ENCODE measurements around the gene VWF. TPM values are rescaled to one million over a fixed set of nuclear protein-coding genes. Genes with fewer than 3 reads are reported as not detected.
A peak's percentile ranks its signal among the peaks of the same experiment; 100 is the strongest.

The VWF gene
- total RNA-seq, 1 experiment from 2014 or later = not detected

- H3K4me2 ChIP-seq (ENCODE audit: low read length) = no peak overlapping the region
- 0 out of 2 replicates have a peak overlapping the region, but pooled peaks have one; percentile 36 for H2AFZ ChIP-seq (ENCODE audit: low read length)
- BruUV-seq (replicated peaks) = no TSS peak
These were observed 135.8 kb downstream of the VWF start for GRCh38 chr12:5988659-5989116.

DNA sequence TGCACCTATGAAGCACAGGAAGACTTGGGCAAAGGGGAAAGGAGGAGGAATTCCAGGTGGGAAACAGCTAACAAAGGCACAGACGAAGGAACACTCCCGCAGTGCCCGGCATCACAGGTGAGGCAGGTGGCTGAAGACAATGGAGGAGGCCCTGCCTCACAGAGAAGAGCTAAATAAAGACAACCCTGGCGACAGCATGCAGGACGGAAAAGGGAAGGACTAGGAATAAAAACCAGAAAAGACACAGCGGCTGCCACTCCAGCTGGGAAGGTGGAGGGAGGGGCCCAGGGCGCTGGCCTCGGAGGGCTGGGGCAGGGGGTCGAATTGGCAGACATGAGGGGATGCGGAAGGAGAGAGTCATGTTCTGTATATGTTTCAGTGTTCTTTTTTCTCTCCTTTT lies 136.4 kb downstream of the VWF start:
- POLR2A ChIA-PET (ENCODE audit: unreplicated experiment) = interaction anchor here (0.5 kb wide), 1 partner anchor 18 kb away, joined by 3 read pairs; no protein-coding TSS in a partner anchor
- ATAC-seq = no peak
- no TSS peak for BruUV-seq (replicated peaks)

More at GRCh38 chr12:5988659-5989116, 135.8 kb downstream of the VWF start:
- no peaks in the 10 kb centered on the region for H3K79me2 ChIP-seq (ENCODE audit: low read length)
- no peak for TF ChIP-seq EZH2 (IDR thresholded peaks at IDR 0.05; ENCODE audit: low read length, unreplicated experiment)
- TF ChIP-seq, protein P1, sequence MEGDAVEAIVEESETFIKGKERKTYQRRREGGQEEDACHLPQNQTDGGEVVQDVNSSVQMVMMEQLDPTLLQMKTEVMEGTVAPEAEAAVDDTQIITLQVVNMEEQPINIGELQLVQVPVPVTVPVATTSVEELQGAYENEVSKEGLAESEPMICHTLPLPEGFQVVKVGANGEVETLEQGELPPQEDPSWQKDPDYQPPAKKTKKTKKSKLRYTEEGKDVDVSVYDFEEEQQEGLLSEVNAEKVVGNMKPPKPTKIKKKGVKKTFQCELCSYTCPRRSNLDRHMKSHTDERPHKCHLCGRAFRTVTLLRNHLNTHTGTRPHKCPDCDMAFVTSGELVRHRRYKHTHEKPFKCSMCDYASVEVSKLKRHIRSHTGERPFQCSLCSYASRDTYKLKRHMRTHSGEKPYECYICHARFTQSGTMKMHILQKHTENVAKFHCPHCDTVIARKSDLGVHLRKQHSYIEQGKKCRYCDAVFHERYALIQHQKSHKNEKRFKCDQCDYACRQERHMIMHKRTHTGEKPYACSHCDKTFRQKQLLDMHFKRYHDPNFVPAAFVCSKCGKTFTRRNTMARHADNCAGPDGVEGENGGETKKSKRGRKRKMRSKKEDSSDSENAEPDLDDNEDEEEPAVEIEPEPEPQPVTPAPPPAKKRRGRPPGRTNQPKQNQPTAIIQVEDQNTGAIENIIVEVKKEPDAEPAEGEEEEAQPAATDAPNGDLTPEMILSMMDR (conservative IDR thresholded peaks at IDR 0.05; ENCODE audit: low read depth, low read length) = peak; percentile 93
- H3K9ac ChIP-seq (ENCODE audit: low read length) = no peak overlapping the region
- ATAC-seq (peak; percentile 99), DNase-seq (peak; percentile 74)
- H3K9me3 ChIP-seq (ENCODE audit: low read length) = no peaks in the 10 kb centered on the region
- H3F3A ChIP-seq (ENCODE audit: low read length, unreplicated experiment) = no peaks in the 10 kb centered on the region
- 0 out of 2 replicates have a peak, but pooled peaks cover 5% of the 10 kb centered on the region for H3K4me1 ChIP-seq (ENCODE audit: insufficient read depth, low read length)
- H3K4me3 ChIP-seq (ENCODE audit: low read length) = no peak overlapping the region
- no peaks in the 10 kb centered on the region for H3K9me2 ChIP-seq (replicated peaks; ENCODE audit: low read length)
- CTCF ChIA-PET = interaction anchor here (0.6 to 2.6 kb wide), 4 partner anchors 32 to 477 kb away, joined by 3 to 42 read pairs (median 6); no protein-coding TSS in a partner anchor
- POLR2A ChIA-PET (ENCODE audit: unreplicated experiment) = interaction anchor here (0.5 kb wide), 1 partner anchor 17 kb away, joined by 3 read pairs; no protein-coding TSS in a partner anchor
- intact Hi-C loops (cut with micrococcal nuclease) = loop anchor here (1.0 to 5.0 kb wide), 2 partner anchors 52 to 299 kb away; no protein-coding TSS in a partner anchor
- no peaks in the 10 kb centered on the region for H3K36me3 ChIP-seq (ENCODE audit: low read depth, low read length)
- H3K27me3 ChIP-seq (ENCODE audit: low read length) = peaks cover 9% of the 10 kb centered on the region
- H3K27ac ChIP-seq (ENCODE audit: low read length) = no peak overlapping the region
- no peaks in the 10 kb centered on the region for H4K20me1 ChIP-seq (ENCODE audit: low read length)

More for the DNA sequence above, 136.4 kb downstream of the VWF start:
- no peak for DNase-seq
- peaks cover 9% of the 10 kb centered on the region for H3K27me3 ChIP-seq (ENCODE audit: low read length)
- no peak overlapping the region for H3K27ac ChIP-seq (ENCODE audit: low read length)
- H3K9me3 ChIP-seq (ENCODE audit: low read length) = no peaks in the 10 kb centered on the region
- intact Hi-C loops (cut with micrococcal nuclease) = loop anchor here (1.0 to 5.0 kb wide), 2 partner anchors 52 to 299 kb away; no protein-coding TSS in a partner anchor
- no peaks in the 10 kb centered on the region for H3K36me3 ChIP-seq (ENCODE audit: low read depth, low read length)
- CTCF ChIA-PET = interaction anchor here (0.6 to 2.6 kb wide), 3 partner anchors 31 to 226 kb away, joined by 5 to 42 read pairs (median 6); no protein-coding TSS in a partner anchor
- H3K4me1 ChIP-seq (ENCODE audit: insufficient read depth, low read length) = 0 out of 2 replicates have a peak, but pooled peaks cover 5% of the 10 kb centered on the region
- no peak overlapping the region for H3K9ac ChIP-seq (ENCODE audit: low read length)
- H4K20me1 ChIP-seq (ENCODE audit: low read length) = no peaks in the 10 kb centered on the region
- H3F3A ChIP-seq (ENCODE audit: low read length, unreplicated experiment) = no peaks in the 10 kb centered on the region
- no peak overlapping the region for H2AFZ ChIP-seq (ENCODE audit: low read length)
- H3K9me2 ChIP-seq (replicated peaks; ENCODE audit: low read length) = no peaks in the 10 kb centered on the region
- H3K4me2 ChIP-seq (ENCODE audit: low read length) = no peak overlapping the region
- TF ChIP-seq EZH2 (IDR thresholded peaks at IDR 0.05; ENCODE audit: low read length, unreplicated experiment) (no peak), EZH2phosphoT487 (IDR thresholded peaks at IDR 0.05; ENCODE audit: borderline replicate concordance, low read length) (no peak)
- TF ChIP-seq, protein P1 (conservative IDR thresholded peaks at IDR 0.05; ENCODE audit: low read depth, low read length) = no peak
- no peak overlapping the region for H3K4me3 ChIP-seq (ENCODE audit: low read length)
- H3K79me2 ChIP-seq (ENCODE audit: low read length) = no peaks in the 10 kb centered on the region

All from PC-3 (cell line).